GM21529 (cell line): Measurements from ENCODE around the gene FKBP14.

Experiments
- ATAC-seq: cut with Tn5 transposase; IDR thresholded peaks from one replicate; pipeline ENCODE4 v1.9.1; 2021; ENCODE audit not compliant: unreplicated experiment

The FKBP14 gene

GRCh38 chr7:30026229-30027064 is at the start of gene FKBP14:
Gene FKBP14 (minus strand): TSS chr7:30026702. CDS start chr7:30026508, 194 bp downstream.
- peak; percentile 74 for ATAC-seq

DNA sequence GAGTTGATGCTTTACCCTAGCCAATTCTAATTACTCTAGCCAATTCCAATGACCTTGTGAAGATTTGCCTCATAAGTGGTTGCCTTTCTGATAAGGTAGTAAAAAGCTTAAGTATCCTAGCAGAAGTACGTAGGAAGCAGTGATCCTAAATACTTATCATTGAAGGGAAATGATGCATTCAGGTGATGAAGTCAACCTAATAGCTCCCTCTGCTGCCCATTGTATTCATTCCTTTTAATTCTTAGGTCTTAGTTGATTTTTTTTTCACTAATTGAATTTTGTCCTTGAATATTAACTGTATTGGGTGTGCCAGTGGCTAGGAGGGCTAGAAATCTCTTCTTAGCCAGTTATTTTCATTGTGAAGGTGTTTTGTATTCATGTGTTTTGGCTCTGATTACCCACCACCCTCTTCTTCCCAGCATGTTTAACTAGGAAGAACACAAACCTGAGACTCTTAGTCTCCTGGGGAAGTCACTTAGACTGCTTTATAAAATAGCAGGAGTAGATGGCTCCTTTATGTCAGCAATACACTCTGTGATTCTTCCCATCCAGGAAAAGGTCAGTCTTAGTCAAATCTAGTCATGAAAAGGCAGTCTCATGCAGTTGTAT is 48.0 kb upstream of the FKBP14 start:
- no peak for ATAC-seq

DNA sequence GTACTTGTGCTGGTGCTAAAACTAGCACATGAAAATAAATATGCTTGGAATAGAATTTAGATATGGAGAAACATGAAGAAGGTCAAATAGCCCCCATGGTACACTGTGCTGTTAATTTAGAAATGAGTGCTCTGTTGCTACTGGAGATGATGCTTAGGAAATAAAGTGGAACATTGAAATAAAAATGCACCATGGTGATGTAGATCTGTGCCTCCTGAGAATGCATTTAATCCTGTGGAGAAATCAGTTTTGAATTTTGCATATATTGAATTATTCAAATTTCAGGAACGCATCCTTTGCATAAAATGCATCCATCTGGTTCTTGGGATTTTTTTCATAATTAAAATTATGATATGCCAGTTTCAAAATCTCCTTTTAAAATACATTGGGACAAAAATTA is 46.2 kb upstream of the FKBP14 start:
- no peak for ATAC-seq

GRCh38 chr7:30070052-30070451 is 43.5 kb upstream of the FKBP14 start:
- ATAC-seq, result no peak

DNA sequence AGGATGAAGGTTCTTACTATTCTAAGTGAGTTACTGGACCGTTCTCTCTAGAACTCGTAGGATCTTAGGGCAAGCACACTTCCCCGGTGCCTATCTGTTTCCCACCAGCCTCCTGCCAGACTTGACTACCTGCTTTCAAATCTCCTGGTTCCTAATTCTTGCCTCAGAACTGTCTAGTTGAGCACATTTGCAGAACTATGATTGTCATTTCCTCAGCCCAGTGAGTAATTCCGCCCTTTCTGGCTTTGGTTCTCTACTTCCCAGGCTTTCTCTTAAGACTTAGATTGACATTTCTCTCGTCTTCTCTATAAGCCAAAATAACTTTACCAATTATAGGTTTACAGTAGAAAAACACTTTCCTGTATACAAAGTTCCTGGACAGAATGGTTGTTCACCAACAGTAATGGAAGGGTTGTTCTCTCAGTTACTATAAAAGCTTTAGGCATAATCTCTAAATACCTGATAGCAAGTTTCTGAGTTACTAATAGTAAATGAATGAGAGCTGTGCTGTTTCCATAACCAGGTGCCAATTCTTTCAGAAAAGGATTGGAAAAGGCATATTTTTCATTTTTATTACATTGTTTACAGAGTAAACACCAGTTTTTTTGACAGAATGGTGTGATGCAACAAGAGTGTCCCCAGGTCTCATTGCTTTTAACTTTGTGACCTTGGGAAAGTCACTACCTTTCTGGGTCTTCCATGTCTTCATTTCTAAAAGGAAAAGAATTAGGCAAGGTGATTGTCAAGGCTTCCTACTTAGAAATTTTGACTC is 42.8 kb upstream of the FKBP14 start:
- ATAC-seq, result no peak

- no peak for ATAC-seq
These were observed 41.6 kb upstream of the FKBP14 start for GRCh38 chr7:30068117-30068516.

- no peak for ATAC-seq
These were observed 40.2 kb upstream of the FKBP14 start for GRCh38 chr7:30066687-30067086.

- no peak for ATAC-seq
These were observed 39.2 kb upstream of the FKBP14 start for GRCh38 chr7:30065746-30066145.

- ATAC-seq, result peak; percentile 56
These were observed 36.1 kb upstream of the FKBP14 start for GRCh38 chr7:30062587-30062986.

DNA sequence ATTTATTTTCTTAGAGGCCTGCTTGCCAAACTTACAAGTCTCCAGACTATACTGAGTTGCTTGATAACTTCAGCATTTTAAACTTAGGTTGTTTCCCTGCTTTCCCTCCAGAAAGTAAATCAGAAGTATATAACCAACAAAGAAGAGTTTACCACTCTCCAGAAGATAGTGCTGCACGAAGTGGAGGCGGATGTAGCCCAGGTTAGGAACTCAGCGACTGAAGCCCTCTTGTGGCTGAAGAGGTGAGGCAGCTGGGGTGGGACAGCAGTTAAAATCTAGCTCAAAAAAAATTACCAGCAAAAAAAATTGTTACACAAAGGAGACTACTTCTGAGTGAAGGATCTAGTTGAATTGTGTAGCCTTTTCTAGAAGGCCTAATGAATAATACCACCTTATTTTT is 35.3 kb upstream of the FKBP14 start:
- ATAC-seq, result peak; percentile 80

DNA sequence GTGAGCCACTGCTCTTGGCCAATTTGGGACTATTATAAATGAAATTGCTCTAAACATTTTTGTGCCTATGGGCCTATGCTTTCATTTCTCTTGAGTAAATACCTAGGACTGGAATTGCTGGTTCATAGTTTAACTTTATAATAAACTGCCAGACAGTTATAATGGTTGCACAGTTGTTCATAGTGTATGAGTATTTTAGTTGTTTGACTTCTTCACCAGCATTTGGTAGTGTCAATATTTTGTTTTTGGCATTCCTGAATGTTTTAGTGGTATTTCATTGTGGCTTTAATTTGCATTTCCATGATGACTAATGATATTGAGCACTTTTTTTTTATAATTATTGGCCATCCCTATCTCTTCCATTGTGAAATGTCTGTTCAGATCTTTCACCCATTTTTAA is 31.2 kb upstream of the FKBP14 start:
- no peak for ATAC-seq

DNA sequence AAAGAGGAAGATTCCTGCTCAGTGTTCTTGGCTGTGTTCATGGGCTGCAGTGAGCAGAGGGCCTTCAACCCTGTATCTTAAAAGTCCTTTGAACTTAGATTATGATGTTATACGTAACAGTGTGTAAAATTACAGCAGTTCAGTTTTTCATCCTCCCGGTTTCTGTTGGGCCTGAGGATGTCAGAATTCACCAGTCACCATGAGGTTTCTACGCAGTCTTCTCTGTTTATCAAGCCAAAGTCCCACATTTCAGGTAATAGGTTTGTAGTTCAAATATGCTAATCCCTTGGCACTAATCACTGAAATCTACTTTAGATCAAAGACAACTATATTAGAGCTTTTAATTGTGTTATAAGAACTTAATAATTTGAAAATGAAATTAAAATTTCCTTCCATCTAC is 26.6 kb upstream of the FKBP14 start:
- ATAC-seq, result no peak

DNA sequence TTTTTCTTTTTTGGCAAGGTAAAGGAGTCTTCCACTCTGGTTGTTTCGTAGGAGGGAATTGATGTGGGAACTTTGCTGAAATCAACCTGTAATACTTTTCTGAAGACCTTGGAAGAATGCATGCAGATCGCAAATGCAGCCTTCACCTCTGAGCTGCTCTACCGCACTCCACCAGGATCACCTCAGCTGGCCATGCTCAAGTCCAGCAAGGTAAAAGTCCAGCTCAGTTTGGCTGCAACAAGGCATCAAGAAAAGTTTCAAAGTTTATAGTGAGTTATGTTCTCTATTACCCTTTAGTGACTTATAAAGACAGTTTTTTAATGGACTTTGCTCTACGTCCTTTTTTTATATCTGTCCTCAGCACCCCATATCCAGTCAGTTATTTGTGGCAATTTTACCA is 22.7 kb upstream of the FKBP14 start:
- no peak for ATAC-seq

- no peak for ATAC-seq
These were observed 22.1 kb upstream of the FKBP14 start for GRCh38 chr7:30048582-30048981.

GRCh38 chr7:30047124-30047523 is 20.6 kb upstream of the FKBP14 start:
- no peak for ATAC-seq

- ATAC-seq, result no peak
These were observed 19.7 kb upstream of the FKBP14 start for GRCh38 chr7:30046127-30046770.

GRCh38 chr7:30041526-30042269 is 15.2 kb upstream of the FKBP14 start:
- no peak for ATAC-seq

- no peak for ATAC-seq
These were observed 14.4 kb upstream of the FKBP14 start for GRCh38 chr7:30040938-30041337.

GRCh38 chr7:30038196-30038980 is 11.9 kb upstream of the FKBP14 start:
- ATAC-seq, result no peak

- ATAC-seq, result no peak
These were observed 9.7 kb upstream of the FKBP14 start for GRCh38 chr7:30036220-30036619.
